Measurements from ENCODE around the gene CADPS. TPM values are rescaled to one million over a fixed set of nuclear protein-coding genes. Genes with fewer than 3 reads are reported as not detected.

CADPS gene
- total and polyA plus RNA-seq, 11 donors, result 3.6 to 37.8 (median 12.9) TPM

- Histone ChIP-seq H3K36me3 (no peaks in the 10 kb centered on the region), H3K4me1 (no peaks in the 10 kb centered on the region), H3K27me3 (no peaks in the 10 kb centered on the region), H3K4me3 (no peak overlapping the region), H3K9me3 (no peaks in the 10 kb centered on the region), H3K27ac (no peak overlapping the region)
- WGBS, 4 donors, result 65 to 79% (median 70%) methylated on average over 10 of the region's 10 CpGs
- no peak for TF ChIP-seq CTCF (IDR thresholded peaks at IDR 0.05)
- TF ChIP-seq POLR2A (IDR thresholded peaks at IDR 0.05), result no peak
- DNase-seq (no peak), ATAC-seq (no peak)
- intact Hi-C loops (cut with DNase I), result loop anchor here in 6 of 10 donors (5.0 to 10.0 kb wide), 3 partner anchors 221 to 351 kb away; no protein-coding TSS in a partner anchor
Measured at GRCh38 chr3:62556121-62556815, 318.9 kb downstream of the CADPS start.

- ATAC-seq, result no peak
- H3K36me3 ChIP-seq, result no peaks in the 10 kb centered on the region
- H3K27me3 ChIP-seq, result no peaks in the 10 kb centered on the region
- DNase-seq, result no peak
- WGBS, 4 donors, result 71 to 86% (median 72%) methylated on average over 3 of the region's 3 CpGs
- intact Hi-C loops (cut with DNase I), result loop anchor here in 4 of 10 donors (10.0 kb wide), 2 partner anchors 220 to 350 kb away; no protein-coding TSS in a partner anchor
- H3K4me1 ChIP-seq, result no peaks in the 10 kb centered on the region
- no peak overlapping the region for H3K4me3 ChIP-seq
- TF ChIP-seq POLR2A (IDR thresholded peaks at IDR 0.05), result no peak
- TF ChIP-seq CTCF (IDR thresholded peaks at IDR 0.05), result no peak
- H3K27ac ChIP-seq, result no peak overlapping the region
- no peaks in the 10 kb centered on the region for H3K9me3 ChIP-seq
Measured at GRCh38 chr3:62554264-62554799, 320.9 kb downstream of the CADPS start.

- Histone ChIP-seq H3K27ac (no peak overlapping the region), H3K4me1 (no peaks in the 10 kb centered on the region), H3K9me3 (no peaks in the 10 kb centered on the region), H3K4me3 (no peak overlapping the region), H3K36me3 (no peaks in the 10 kb centered on the region), H3K27me3 (no peaks in the 10 kb centered on the region)
- ATAC-seq, result no peak
- intact Hi-C loops (cut with DNase I), result loop anchor here in 4 of 10 donors (10.0 kb wide), 2 partner anchors 219 to 349 kb away; no protein-coding TSS in a partner anchor
- TF ChIP-seq CTCF (IDR thresholded peaks at IDR 0.05) (no peak), POLR2A (IDR thresholded peaks at IDR 0.05) (no peak)
- WGBS, 4 donors, result 70 to 77% (median 75%) methylated on average over 4 of the region's 4 CpGs
- DNase-seq, result no peak
Measured at GRCh38 chr3:62553811-62554210, 321.4 kb downstream of the CADPS start.

- WGBS, 4 donors, result 76 to 93% (median 81%) methylated on average over 2 of the region's 2 CpGs
- Histone ChIP-seq H3K27ac (no peak overlapping the region), H3K9me3 (no peaks in the 10 kb centered on the region), H3K36me3 (peaks cover 0 to 6% (median 0%) of the 10 kb centered on the region in 9 donors), H3K4me3 (no peak overlapping the region), H3K27me3 (no peaks in the 10 kb centered on the region), H3K4me1 (no peaks in the 10 kb centered on the region)
- no peak for TF ChIP-seq CTCF (IDR thresholded peaks at IDR 0.05)
- TF ChIP-seq POLR2A (IDR thresholded peaks at IDR 0.05), result no peak
- intact Hi-C loops (cut with DNase I), result loop anchor here in 4 of 10 donors (10.0 kb wide), 2 partner anchors 217 to 347 kb away; no protein-coding TSS in a partner anchor
- DNase-seq (no peak), ATAC-seq (no peak)
Measured at GRCh38 chr3:62551556-62551955, 323.7 kb downstream of the CADPS start.
